Measurements from ENCODE around the gene MSN. TPM values are rescaled to one million over a fixed set of nuclear protein-coding genes. Genes with fewer than 3 reads are reported as not detected.

The MSN gene
- total and polyA plus RNA-seq, 3 experiments from 2014 or later: 403 to 760 (median 410) TPM

- Mint-ChIP-seq H3K4me3 (peak overlapping the region; percentile 55 to 79 (median 71)), H3K27me3 (no peaks in the 10 kb centered on the region), H3K4me1 (peaks cover 81 to 94% (median 92%) of the 10 kb centered on the region in 3 donors), H3K27ac (peak overlapping the region; percentile 30 to 91 (median 76)), H3K9me3 (no peaks in the 10 kb centered on the region), H3K36me3 (peaks cover 0 to 73% (median 11%) of the 10 kb centered on the region in 3 donors)
- Histone ChIP-seq H3K27ac (ENCODE audit: low read depth, low read length) (peak overlapping the region; percentile 4), H3K4me3 (ENCODE audit: low read length) (no peak overlapping the region), H3K27me3 (ENCODE audit: insufficient read depth, low read length, poor library complexity, severe bottlenecking) (no peaks in the 10 kb centered on the region), H3K4me1 (ENCODE audit: insufficient read depth, low read length) (peaks cover 89% of the 10 kb centered on the region), H3K9me3 (ENCODE audit: low read length) (no peaks in the 10 kb centered on the region), H3K36me3 (ENCODE audit: insufficient read depth, low read length) (no peaks in the 10 kb centered on the region)
- ChIA-PET POLR2A (no interaction called here), CTCF (no interaction called here)
- no peak for DNase-seq
These were observed 10.6 kb downstream of the MSN start for GRCh38 chrX:65677954-65678469.

- Histone ChIP-seq H3K36me3 (ENCODE audit: insufficient read depth, low read length) (no peaks in the 10 kb centered on the region), H3K9me3 (ENCODE audit: low read length) (no peaks in the 10 kb centered on the region), H3K4me3 (ENCODE audit: low read length) (no peak overlapping the region), H3K27ac (ENCODE audit: low read depth, low read length) (no peak overlapping the region), H3K27me3 (ENCODE audit: insufficient read depth, low read length, poor library complexity, severe bottlenecking) (no peaks in the 10 kb centered on the region), H3K4me1 (ENCODE audit: insufficient read depth, low read length) (peaks cover 90% of the 10 kb centered on the region)
- Mint-ChIP-seq H3K4me3 (peak overlapping the region; percentile 54 to 79 (median 71)), H3K36me3 (peaks cover 0 to 72% (median 9%) of the 10 kb centered on the region in 3 donors), H3K27me3 (no peaks in the 10 kb centered on the region), H3K27ac (peak overlapping the region; percentile 30 to 90 (median 78)), H3K9me3 (no peaks in the 10 kb centered on the region), H3K4me1 (peaks cover 82 to 94% (median 94%) of the 10 kb centered on the region in 3 donors)
- POLR2A ChIA-PET: interaction anchor here (0.5 kb wide), 1 partner anchor 20 kb away, joined by 4 read pairs; no protein-coding TSS in a partner anchor
- CTCF ChIA-PET: no interaction called here
- no peak for DNase-seq
These were observed 11.7 kb downstream of the MSN start for GRCh38 chrX:65679071-65679540.

GRCh38 chrX:65681810-65682209, 14.4 kb downstream of the MSN start:
- H3K36me3 Mint-ChIP-seq: peaks cover 0 to 72% (median 7%) of the 10 kb centered on the region in 3 donors
- no peak for DNase-seq
- H3K27ac ChIP-seq (ENCODE audit: low read depth, low read length): no peak overlapping the region

GRCh38 chrX:65685112-65685511, 17.7 kb downstream of the MSN start:
- peak overlapping the region; percentile 65 to 75 (median 68) for H3K4me3 Mint-ChIP-seq
- POLR2A ChIA-PET: no interaction called here
- no peak overlapping the region for H3K27ac ChIP-seq (ENCODE audit: low read depth, low read length)

More at GRCh38 chrX:65681810-65682209, 14.4 kb downstream of the MSN start:
- Histone ChIP-seq H3K36me3 (ENCODE audit: insufficient read depth, low read length) (no peaks in the 10 kb centered on the region), H3K4me1 (ENCODE audit: insufficient read depth, low read length) (peaks cover 92% of the 10 kb centered on the region), H3K27me3 (ENCODE audit: insufficient read depth, low read length, poor library complexity, severe bottlenecking) (no peaks in the 10 kb centered on the region), H3K9me3 (ENCODE audit: low read length) (no peaks in the 10 kb centered on the region), H3K4me3 (ENCODE audit: low read length) (no peak overlapping the region)
- POLR2A ChIA-PET: no interaction called here
- H3K9me3 Mint-ChIP-seq: no peaks in the 10 kb centered on the region
- peaks cover 83 to 97% (median 94%) of the 10 kb centered on the region in 3 donors for H3K4me1 Mint-ChIP-seq
- peak overlapping the region; percentile 17 to 90 (median 62) for H3K27ac Mint-ChIP-seq
- H3K27me3 Mint-ChIP-seq: no peaks in the 10 kb centered on the region
- H3K4me3 Mint-ChIP-seq: peak overlapping the region in 6 of 7 donors; percentile 45 to 85 (median 68)
- CTCF ChIA-PET: no interaction called here

GRCh38 chrX:65686236-65686635, 18.8 kb downstream of the MSN start:
- H3K4me3 Mint-ChIP-seq: peak overlapping the region; percentile 40 to 71 (median 70)
- POLR2A ChIA-PET: interaction anchor here (0.6 to 1.2 kb wide), 2 partner anchors 9 to 19 kb away, joined by 3 to 4 read pairs; partner anchors contain the start of gene MSN

More at GRCh38 chrX:65685112-65685511, 17.7 kb downstream of the MSN start:
- H3K27me3 Mint-ChIP-seq: peaks cover 0 to under 1% of the 10 kb centered on the region in 2 donors
- no peak for DNase-seq
- no peaks in the 10 kb centered on the region for H3K36me3 ChIP-seq (ENCODE audit: insufficient read depth, low read length)
- H3K36me3 Mint-ChIP-seq: peaks cover 4 to 60% (median 15%) of the 10 kb centered on the region in 3 donors
- H3K27me3 ChIP-seq (ENCODE audit: insufficient read depth, low read length, poor library complexity, severe bottlenecking): no peaks in the 10 kb centered on the region
- peaks cover 87 to 100% (median 96%) of the 10 kb centered on the region in 3 donors for H3K4me1 Mint-ChIP-seq
- CTCF ChIA-PET: no interaction called here
- peaks cover 92% of the 10 kb centered on the region for H3K4me1 ChIP-seq (ENCODE audit: insufficient read depth, low read length)
- no peaks in the 10 kb centered on the region for H3K9me3 Mint-ChIP-seq
- no peak overlapping the region for H3K4me3 ChIP-seq (ENCODE audit: low read length)
- H3K27ac Mint-ChIP-seq: peak overlapping the region; percentile 73 to 94 (median 86)
- no peaks in the 10 kb centered on the region for H3K9me3 ChIP-seq (ENCODE audit: low read length)

GRCh38 chrX:65687367-65687766, 19.9 kb downstream of the MSN start:
- H3K27ac Mint-ChIP-seq: peak overlapping the region; percentile 66 to 94 (median 86)
- DNase-seq: no peak
- peak overlapping the region; percentile 32 to 78 (median 70) for H3K4me3 Mint-ChIP-seq
- Histone ChIP-seq H3K27me3 (ENCODE audit: insufficient read depth, low read length, poor library complexity, severe bottlenecking) (no peaks in the 10 kb centered on the region), H3K9me3 (ENCODE audit: low read length) (no peaks in the 10 kb centered on the region), H3K4me1 (ENCODE audit: insufficient read depth, low read length) (peaks cover 93% of the 10 kb centered on the region), H3K27ac (ENCODE audit: low read depth, low read length) (no peak overlapping the region), H3K4me3 (ENCODE audit: low read length) (no peak overlapping the region), H3K36me3 (ENCODE audit: insufficient read depth, low read length) (no peaks in the 10 kb centered on the region)
- ChIA-PET POLR2A (no interaction called here), CTCF (interaction anchor here (2.2 kb wide), 1 partner anchor 12 kb away, joined by 7 read pairs; no protein-coding TSS in a partner anchor)
- H3K27me3 Mint-ChIP-seq: peaks cover 0 to 2% of the 10 kb centered on the region in 2 donors
- H3K9me3 Mint-ChIP-seq: no peaks in the 10 kb centered on the region
- peaks cover 2 to 57% (median 19%) of the 10 kb centered on the region in 3 donors for H3K36me3 Mint-ChIP-seq
- H3K4me1 Mint-ChIP-seq: peaks cover 86 to 100% (median 98%) of the 10 kb centered on the region in 3 donors

More at GRCh38 chrX:65686236-65686635, 18.8 kb downstream of the MSN start:
- H3K27me3 ChIP-seq (ENCODE audit: insufficient read depth, low read length, poor library complexity, severe bottlenecking): no peaks in the 10 kb centered on the region
- Mint-ChIP-seq H3K4me1 (peaks cover 90 to 100% (median 98%) of the 10 kb centered on the region in 3 donors), H3K27me3 (peaks cover 0 to 2% of the 10 kb centered on the region in 2 donors), H3K9me3 (no peaks in the 10 kb centered on the region), H3K36me3 (peaks cover 2 to 59% (median 19%) of the 10 kb centered on the region in 3 donors), H3K27ac (peak overlapping the region; percentile 58 to 94 (median 86))
- no peak for DNase-seq
- no peaks in the 10 kb centered on the region for H3K9me3 ChIP-seq (ENCODE audit: low read length)
- H3K4me3 ChIP-seq (ENCODE audit: low read length): peak overlapping the region; percentile 22
- H3K4me1 ChIP-seq (ENCODE audit: insufficient read depth, low read length): peaks cover 93% of the 10 kb centered on the region
- H3K27ac ChIP-seq (ENCODE audit: low read depth, low read length): no peak overlapping the region
- CTCF ChIA-PET: interaction anchor here (2.2 kb wide), 1 partner anchor 11 kb away, joined by 7 read pairs; no protein-coding TSS in a partner anchor
- H3K36me3 ChIP-seq (ENCODE audit: insufficient read depth, low read length): no peaks in the 10 kb centered on the region

- ChIA-PET CTCF (interaction anchor here (1.0 kb wide), 1 partner anchor 16 kb away, joined by 3 read pairs; no protein-coding TSS in a partner anchor), POLR2A (no interaction called here)
- peaks cover 5 to 55% (median 19%) of the 10 kb centered on the region in 3 donors for H3K36me3 Mint-ChIP-seq
- no peak for DNase-seq
- H3K27ac Mint-ChIP-seq: peak overlapping the region; percentile 73 to 99 (median 90)
- H3K4me1 Mint-ChIP-seq: peaks cover 84 to 98% (median 95%) of the 10 kb centered on the region in 3 donors
- H3K27me3 Mint-ChIP-seq: peaks cover 0 to 2% of the 10 kb centered on the region in 2 donors
- H3K4me3 Mint-ChIP-seq: peak overlapping the region; percentile 56 to 75 (median 66)
- Histone ChIP-seq H3K27ac (ENCODE audit: low read depth, low read length) (no peak overlapping the region), H3K4me1 (ENCODE audit: insufficient read depth, low read length) (peaks cover 91% of the 10 kb centered on the region), H3K4me3 (ENCODE audit: low read length) (no peak overlapping the region), H3K9me3 (ENCODE audit: low read length) (no peaks in the 10 kb centered on the region), H3K27me3 (ENCODE audit: insufficient read depth, low read length, poor library complexity, severe bottlenecking) (no peaks in the 10 kb centered on the region), H3K36me3 (ENCODE audit: insufficient read depth, low read length) (no peaks in the 10 kb centered on the region)
- H3K9me3 Mint-ChIP-seq: no peaks in the 10 kb centered on the region
These were observed 21.0 kb downstream of the MSN start for GRCh38 chrX:65688403-65688871.

GRCh38 chrX:65689377-65689776, 21.9 kb downstream of the MSN start:
- H3K27me3 Mint-ChIP-seq: peaks cover 0 to 2% of the 10 kb centered on the region in 2 donors
- H3K27ac Mint-ChIP-seq: peak overlapping the region; percentile 73 to 99 (median 90)
- Histone ChIP-seq H3K4me3 (ENCODE audit: low read length) (no peak overlapping the region), H3K4me1 (ENCODE audit: insufficient read depth, low read length) (peaks cover 91% of the 10 kb centered on the region), H3K27me3 (ENCODE audit: insufficient read depth, low read length, poor library complexity, severe bottlenecking) (no peaks in the 10 kb centered on the region), H3K36me3 (ENCODE audit: insufficient read depth, low read length) (no peaks in the 10 kb centered on the region), H3K27ac (ENCODE audit: low read depth, low read length) (no peak overlapping the region), H3K9me3 (ENCODE audit: low read length) (no peaks in the 10 kb centered on the region)
- peaks cover 81 to 98% (median 95%) of the 10 kb centered on the region in 3 donors for H3K4me1 Mint-ChIP-seq
- peaks cover 5 to 54% (median 19%) of the 10 kb centered on the region in 3 donors for H3K36me3 Mint-ChIP-seq
- DNase-seq: no peak
- no peaks in the 10 kb centered on the region for H3K9me3 Mint-ChIP-seq
- POLR2A ChIA-PET: interaction anchor here (1.1 to 1.2 kb wide), 2 partner anchors 9 to 18 kb away, joined by 3 read pairs; no protein-coding TSS in a partner anchor
- CTCF ChIA-PET: no interaction called here
- peak overlapping the region; percentile 54 to 75 (median 63) for H3K4me3 Mint-ChIP-seq
